Thoracic aorta (tissue), 2 donors: ENCODE measurements around the gene PLEKHG3. TPM values are rescaled to one million over a fixed set of nuclear protein-coding genes. Genes with fewer than 3 reads are reported as not detected.

Source experiments
- ATAC-seq: fragments of 150-250 bp; one replicate; pipeline ENCODE4 v1.8.0; 2017; ENCODE audit warnings: low read depth; ENCODE audit not compliant: insufficient number of reproducible peaks, low FRiP score
- DNase-seq: peaks from one replicate; pipeline ENCODE4 v3.0.0-alpha.2; 2020; ENCODE audit warnings: low spot score
- H3K27ac ChIP-seq, 2 donors: fragments of 200-600 bp; sonication (generic); 1 replicate in 1 of 2; 2 replicates in 1 of 2; pipeline ENCODE4 v1.5.1; 2016; ENCODE audit warnings: mild to moderate bottlenecking in 2 of 2, moderate library complexity in 2 of 2
- H3K27me3 ChIP-seq: fragments of 200-600 bp; sonication (generic); replicated peaks from 2 replicates; pipeline ENCODE4 v1.6.0; 2016; ENCODE audit warnings: mild to moderate bottlenecking; ENCODE audit not compliant: insufficient read depth
- H3K36me3 ChIP-seq: fragments of 200-600 bp; sonication (generic); one replicate; pipeline ENCODE4 v1.5.1; 2016
- H3K4me1 ChIP-seq, 2 donors: fragments of 200-600 bp; sonication (generic); 1 replicate in 1 of 2; 2 replicates in 1 of 2; pipeline versions ENCODE4 v1.5.1 to v1.6.0; 2016; ENCODE audit warnings: low read depth in 2 of 2, mild to moderate bottlenecking in 1 of 2; ENCODE audit not compliant: control insufficient read depth in 1 of 2
- H3K4me3 ChIP-seq: fragments of 200-600 bp; sonication (generic); 2 replicates; pipeline ENCODE4 v1.5.1; 2016; ENCODE audit warnings: mild to moderate bottlenecking
- H3K9me3 ChIP-seq: fragments of 200-600 bp; sonication (generic); 2 replicates; pipeline ENCODE4 v1.5.1; 2016
- CTCF ChIP-seq: fragments of 200-600 bp; sonication (generic); IDR thresholded peaks from one replicate; pipeline ENCODE4 v1.5.1; 2019; ENCODE audit warnings: antibody characterized with exemption
- total RNA-seq, 2 donors: library from RNA; depleted of rRNA; stranded (reverse); fragments of >200 nt; gene quantifications; one replicate each; pipeline versions ENCODE4 v1.1.0 to v1.2.3, GENCODE V29; 2016

PLEKHG3 gene
- total RNA-seq, 2 donors from 2014 or later: 63.2 to 71.5 TPM

DNA sequence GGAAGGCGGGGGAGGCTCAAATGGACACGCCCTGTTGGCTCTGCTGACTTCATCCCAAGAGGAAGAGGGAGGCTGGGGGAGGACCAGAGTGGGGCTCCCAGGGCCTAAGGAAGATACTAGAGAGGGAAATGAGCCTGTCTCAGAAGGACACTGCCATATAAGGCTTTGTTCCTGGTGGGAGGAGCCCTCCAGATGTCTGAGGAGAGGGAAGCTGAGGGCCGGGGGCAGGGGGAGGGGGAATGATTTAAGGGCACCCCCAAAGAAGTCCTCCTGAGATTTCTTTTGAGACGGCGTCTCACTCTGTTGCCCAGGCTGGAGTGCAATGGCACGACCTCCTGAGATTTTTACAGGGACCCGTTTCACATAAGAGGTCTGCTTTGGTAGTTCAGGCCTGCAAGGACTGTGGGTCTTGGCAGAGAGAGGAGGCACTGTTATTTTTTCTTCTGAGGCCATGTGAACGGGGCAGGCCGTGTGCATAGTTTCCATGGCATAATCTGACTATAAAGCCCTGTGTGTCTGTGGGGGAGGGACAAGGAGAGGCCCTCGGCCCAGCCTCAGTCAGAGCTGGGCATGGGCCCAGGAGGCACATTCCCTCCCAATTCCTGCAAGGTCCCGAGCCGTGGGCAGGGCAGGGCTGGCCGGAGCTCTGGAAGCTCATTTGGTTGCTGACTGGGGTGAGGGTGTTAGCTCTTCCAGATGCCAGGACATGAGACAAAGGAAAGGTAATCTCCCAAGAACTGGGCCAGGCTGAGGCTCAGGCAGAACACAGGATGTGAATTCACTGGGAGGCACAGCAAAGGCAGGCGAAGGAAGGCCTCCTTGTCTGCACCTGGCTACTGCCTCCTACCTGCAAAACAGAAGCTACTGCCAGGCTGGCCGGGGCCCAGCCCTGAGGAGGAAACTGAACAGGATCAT, 22.2 kb upstream of the PLEKHG3 start:
- Histone ChIP-seq H3K4me1 (peaks cover 32 to 44% of the 10 kb centered on the region in 2 donors), H3K27me3 (no peaks in the 10 kb centered on the region), H3K4me3 (peak overlapping the region; percentile 59), H3K9me3 (no peaks in the 10 kb centered on the region), H3K36me3 (no peaks in the 10 kb centered on the region), H3K27ac (peak overlapping the region; percentile 91 to 98)
- ATAC-seq: peak; percentile 85
- no peak for TF ChIP-seq CTCF
- DNase-seq: peak; percentile 64

GRCh38 chr14:64682843-64683242, 21.4 kb upstream of the PLEKHG3 start:
- no peaks in the 10 kb centered on the region for H3K9me3 ChIP-seq
- no peak for TF ChIP-seq CTCF
- no peak overlapping the region for H3K4me3 ChIP-seq
- H3K27ac ChIP-seq: peak overlapping the region; percentile 91 to 98
- no peak for ATAC-seq
- no peak for DNase-seq
- no peaks in the 10 kb centered on the region for H3K27me3 ChIP-seq
- no peaks in the 10 kb centered on the region for H3K36me3 ChIP-seq
- peaks cover 32 to 44% of the 10 kb centered on the region in 2 donors for H3K4me1 ChIP-seq

GRCh38 chr14:64683264-64683663, 21.0 kb upstream of the PLEKHG3 start:
- H3K27ac ChIP-seq: peak overlapping the region; percentile 91 to 98
- no peaks in the 10 kb centered on the region for H3K9me3 ChIP-seq
- H3K36me3 ChIP-seq: no peaks in the 10 kb centered on the region
- DNase-seq (no peak), ATAC-seq (no peak)
- no peak for TF ChIP-seq CTCF
- peaks cover 32 to 44% of the 10 kb centered on the region in 2 donors for H3K4me1 ChIP-seq
- H3K27me3 ChIP-seq: no peaks in the 10 kb centered on the region
- no peak overlapping the region for H3K4me3 ChIP-seq

DNA sequence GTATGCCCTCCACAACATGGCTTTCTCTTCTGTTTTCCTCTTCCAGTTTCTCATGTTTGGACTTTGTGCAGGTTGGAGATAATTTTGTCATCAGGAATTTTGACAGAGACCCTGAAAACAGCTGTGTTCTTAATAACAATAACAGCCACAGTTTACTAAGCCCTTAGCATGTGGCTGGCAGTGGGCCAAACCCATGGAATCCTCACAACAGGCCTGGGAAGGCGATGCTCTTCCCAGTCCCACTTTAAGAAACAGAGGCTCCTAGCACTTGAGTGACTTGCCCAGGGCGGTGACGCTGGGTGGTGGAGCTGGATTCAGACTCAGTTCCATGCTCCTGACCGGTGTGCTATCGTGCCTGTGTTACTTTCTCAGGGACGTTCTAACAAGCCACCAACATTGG, 20.1 kb upstream of the PLEKHG3 start:
- no peaks in the 10 kb centered on the region for H3K9me3 ChIP-seq
- no peak for DNase-seq
- peaks cover 32 to 44% of the 10 kb centered on the region in 2 donors for H3K4me1 ChIP-seq
- no peak overlapping the region for H3K4me3 ChIP-seq
- H3K27ac ChIP-seq: no peak overlapping the region
- no peaks in the 10 kb centered on the region for H3K27me3 ChIP-seq
- TF ChIP-seq CTCF: no peak
- no peak for ATAC-seq
- H3K36me3 ChIP-seq: no peaks in the 10 kb centered on the region

DNA sequence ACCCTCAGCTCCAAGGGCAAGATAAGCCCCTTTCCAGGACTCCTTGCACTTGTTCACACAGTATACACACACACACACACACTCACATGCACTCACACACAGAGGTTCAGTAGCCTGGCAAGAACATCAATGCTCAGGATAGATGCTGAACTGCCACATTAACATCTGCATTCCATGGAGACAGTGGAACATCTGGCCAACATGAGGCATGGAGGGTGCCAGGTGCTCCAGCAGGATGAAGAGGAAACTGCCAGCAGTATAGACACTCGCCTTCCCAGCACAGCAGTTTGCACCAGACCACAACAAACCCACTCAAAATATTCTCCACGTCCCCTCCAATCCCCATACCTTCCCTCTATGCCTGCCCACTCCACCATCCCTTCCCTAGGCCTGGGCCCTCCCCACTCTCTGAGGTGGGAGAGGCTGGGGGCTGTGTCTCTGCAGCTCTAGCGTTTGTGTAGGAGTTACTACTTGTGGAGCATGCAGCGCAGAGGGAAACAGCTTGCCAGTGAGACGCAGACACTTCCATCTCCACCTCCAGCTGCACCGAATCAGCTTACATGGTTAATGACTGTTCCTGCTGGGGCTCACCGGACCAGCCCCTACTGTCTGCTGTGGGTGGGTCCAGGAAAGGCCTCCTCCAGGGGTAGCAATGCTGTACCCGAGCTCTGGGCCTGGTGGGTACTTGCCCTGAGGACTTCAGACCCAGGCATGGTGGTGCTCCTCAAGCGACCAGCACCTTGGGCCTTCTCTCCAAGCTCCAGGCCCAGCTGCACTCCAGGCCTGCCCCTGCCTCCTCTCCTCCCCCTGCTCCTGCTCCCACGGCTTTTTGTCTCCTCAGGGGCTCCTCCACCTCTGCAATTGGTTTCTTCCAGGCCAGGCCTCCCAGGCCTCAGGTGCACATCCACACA, 18.6 kb upstream of the PLEKHG3 start:
- H3K4me3 ChIP-seq: no peak overlapping the region
- H3K36me3 ChIP-seq: no peaks in the 10 kb centered on the region
- H3K9me3 ChIP-seq: no peaks in the 10 kb centered on the region
- DNase-seq (no peak), ATAC-seq (no peak)
- H3K27ac ChIP-seq: no peak overlapping the region
- peaks cover 25 to 30% of the 10 kb centered on the region in 2 donors for H3K4me1 ChIP-seq
- H3K27me3 ChIP-seq: no peaks in the 10 kb centered on the region
- TF ChIP-seq CTCF: no peak
